GM21786 (cell line): ENCODE measurements around the gene KY.

Experiments used
- ATAC-seq: cut with Tn5 transposase; IDR thresholded peaks from one replicate; pipeline ENCODE4 v1.9.1; 2021; ENCODE audit not compliant: unreplicated experiment

Gene KY

DNA sequence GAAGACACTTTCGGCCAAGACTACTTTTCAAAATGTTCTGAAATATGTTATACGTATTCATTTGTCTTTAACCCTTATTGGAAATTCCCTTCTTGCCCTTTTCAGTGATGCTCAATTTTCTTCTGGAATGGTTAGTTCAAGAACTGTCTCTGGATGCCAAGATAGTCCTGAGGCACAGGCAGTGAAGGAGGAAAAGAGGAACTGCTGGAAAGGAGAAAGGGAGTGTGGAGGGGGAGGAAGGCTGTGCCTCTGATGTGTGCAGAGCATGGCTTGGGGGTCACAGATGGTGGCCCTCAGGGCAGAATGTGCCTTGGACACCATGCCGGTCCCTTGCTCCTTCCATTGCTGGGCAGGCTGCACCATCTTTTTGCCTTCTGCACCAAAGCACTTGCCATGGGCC lies 91.2 kb downstream of the KY start:
- ATAC-seq: no peak
